ENCODE results near the gene PHACTR2. TPM values are rescaled to one million over a fixed set of nuclear protein-coding genes. Genes with fewer than 3 reads are reported as not detected.

Gene PHACTR2
- total RNA-seq, 1 donor from 2014 or later, result 44.7 TPM

DNA sequence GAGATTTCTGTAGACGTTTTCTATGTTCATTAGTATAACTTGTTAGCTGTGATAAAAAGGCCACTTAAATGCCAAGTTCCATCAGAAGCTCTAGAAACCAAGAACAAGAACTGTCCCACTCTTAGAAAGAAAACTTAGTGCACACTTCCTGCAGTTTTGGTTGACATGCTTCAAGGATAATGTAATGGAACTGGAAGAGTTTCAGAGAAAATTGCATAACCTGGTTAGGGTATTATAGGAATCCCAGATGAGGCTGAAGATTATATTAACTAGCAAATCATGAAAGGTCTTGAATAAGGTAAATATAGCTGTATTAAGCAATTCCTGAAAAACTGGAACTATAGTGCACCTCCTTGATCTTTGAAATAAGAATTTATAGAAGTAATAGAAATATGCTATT, 1.8 kb upstream of the PHACTR2 start:
- Histone ChIP-seq H3K36me3 (ENCODE audit: insufficient read depth, low read length) (no peaks in the 10 kb centered on the region), H3K9ac (ENCODE audit: low read length) (no peak overlapping the region), H3K4me1 (ENCODE audit: insufficient read depth, low read length) (peaks cover 24% of the 10 kb centered on the region), H2AFZ (ENCODE audit: low read depth, low read length) (no peak overlapping the region), H3K27ac (ENCODE audit: low read depth, low read length) (no peak overlapping the region), H3K4me3 (ENCODE audit: insufficient read depth, low read depth, low read length) (no peak overlapping the region), H4K20me1 (ENCODE audit: insufficient read depth, low read length) (no peaks in the 10 kb centered on the region), H3K4me2 (ENCODE audit: low read length) (no peak overlapping the region), H3K27me3 (ENCODE audit: insufficient read depth, low read length) (no peaks in the 10 kb centered on the region), H3K9me3 (ENCODE audit: insufficient read depth, low read depth, low read length) (no peaks in the 10 kb centered on the region), H3K79me2 (ENCODE audit: insufficient read depth, low read length) (peaks cover 28% of the 10 kb centered on the region)
- H3K4me1 Mint-ChIP-seq (ENCODE audit: low read depth, unreplicated experiment), result peaks cover 36% of the 10 kb centered on the region
- H3K4me3 Mint-ChIP-seq (ENCODE audit: unreplicated experiment), result no peak overlapping the region
- H3K36me3 Mint-ChIP-seq (ENCODE audit: low read depth, unreplicated experiment), result no peaks in the 10 kb centered on the region
- H3K27me3 Mint-ChIP-seq (ENCODE audit: low read depth, unreplicated experiment), result no peaks in the 10 kb centered on the region
- H3K9me3 Mint-ChIP-seq (ENCODE audit: unreplicated experiment), result peaks cover 2% of the 10 kb centered on the region
- TF ChIP-seq EZH2 (IDR thresholded peaks at IDR 0.05; ENCODE audit: insufficient read depth, low read length), result no peak
- no peak for TF ChIP-seq CTCF (IDR thresholded peaks at IDR 0.05; ENCODE audit: insufficient read depth, low read depth, low read length)
- peak; percentile 53 for DNase-seq (ENCODE audit: low read depth)
- peak; percentile 34 for FAIRE-seq
- H3K27ac Mint-ChIP-seq (ENCODE audit: unreplicated experiment), result no peak overlapping the region

- Mint-ChIP-seq H3K27ac (ENCODE audit: unreplicated experiment) (no peak overlapping the region), H3K4me3 (ENCODE audit: unreplicated experiment) (no peak overlapping the region), H3K9me3 (ENCODE audit: unreplicated experiment) (peaks cover 4% of the 10 kb centered on the region), H3K36me3 (ENCODE audit: low read depth, unreplicated experiment) (no peaks in the 10 kb centered on the region), H3K4me1 (ENCODE audit: low read depth, unreplicated experiment) (peaks cover 37% of the 10 kb centered on the region), H3K27me3 (ENCODE audit: low read depth, unreplicated experiment) (no peaks in the 10 kb centered on the region)
- H3K27ac ChIP-seq (ENCODE audit: low read depth, low read length), result no peak overlapping the region
- no peak for TF ChIP-seq CTCF (IDR thresholded peaks at IDR 0.05; ENCODE audit: insufficient read depth, low read depth, low read length)
- no peaks in the 10 kb centered on the region for H3K27me3 ChIP-seq (ENCODE audit: insufficient read depth, low read length)
- H3K4me3 ChIP-seq (ENCODE audit: insufficient read depth, low read depth, low read length), result no peak overlapping the region
- FAIRE-seq, result no peak
- no peak overlapping the region for H2AFZ ChIP-seq (ENCODE audit: low read depth, low read length)
- H3K9me3 ChIP-seq (ENCODE audit: insufficient read depth, low read depth, low read length), result no peaks in the 10 kb centered on the region
- DNase-seq (ENCODE audit: low read depth), result no peak
- H3K9ac ChIP-seq (ENCODE audit: low read length), result no peak overlapping the region
- H3K4me1 ChIP-seq (ENCODE audit: insufficient read depth, low read length), result peaks cover 24% of the 10 kb centered on the region
- H3K79me2 ChIP-seq (ENCODE audit: insufficient read depth, low read length), result peaks cover 34% of the 10 kb centered on the region
- H4K20me1 ChIP-seq (ENCODE audit: insufficient read depth, low read length), result no peaks in the 10 kb centered on the region
- no peaks in the 10 kb centered on the region for H3K36me3 ChIP-seq (ENCODE audit: insufficient read depth, low read length)
- H3K4me2 ChIP-seq (ENCODE audit: low read length), result no peak overlapping the region
Observed at GRCh38 chr6:143676437-143677045, 1.2 kb upstream of the PHACTR2 start.

GRCh38 chr6:143677577-143677890, 231 bp upstream of the PHACTR2 start:
- no peak for FAIRE-seq
- Mint-ChIP-seq H3K4me3 (ENCODE audit: unreplicated experiment) (peak overlapping the region; percentile 70), H3K27me3 (ENCODE audit: low read depth, unreplicated experiment) (no peaks in the 10 kb centered on the region), H3K36me3 (ENCODE audit: low read depth, unreplicated experiment) (peaks cover 1% of the 10 kb centered on the region), H3K27ac (ENCODE audit: unreplicated experiment) (no peak overlapping the region), H3K9me3 (ENCODE audit: unreplicated experiment) (peaks cover 9% of the 10 kb centered on the region), H3K4me1 (ENCODE audit: low read depth, unreplicated experiment) (peaks cover 37% of the 10 kb centered on the region)
- no peaks in the 10 kb centered on the region for H3K27me3 ChIP-seq (ENCODE audit: insufficient read depth, low read length)
- peak overlapping the region; percentile 96 for H3K4me2 ChIP-seq (ENCODE audit: low read length)
- TF ChIP-seq CTCF (IDR thresholded peaks at IDR 0.05; ENCODE audit: insufficient read depth, low read depth, low read length) (no peak), EZH2 (IDR thresholded peaks at IDR 0.05; ENCODE audit: insufficient read depth, low read length) (no peak)
- no peaks in the 10 kb centered on the region for H4K20me1 ChIP-seq (ENCODE audit: insufficient read depth, low read length)
- H3K27ac ChIP-seq (ENCODE audit: low read depth, low read length), result peak overlapping the region; percentile 86
- peak overlapping the region; percentile 21 for H3K4me3 ChIP-seq (ENCODE audit: insufficient read depth, low read depth, low read length)
- no peak for DNase-seq (ENCODE audit: low read depth)
- peak overlapping the region; percentile 90 for H3K9ac ChIP-seq (ENCODE audit: low read length)
- H3K9me3 ChIP-seq (ENCODE audit: insufficient read depth, low read depth, low read length), result no peaks in the 10 kb centered on the region
- no peak overlapping the region for H2AFZ ChIP-seq (ENCODE audit: low read depth, low read length)
- no peaks in the 10 kb centered on the region for H3K36me3 ChIP-seq (ENCODE audit: insufficient read depth, low read length)
- peaks cover 43% of the 10 kb centered on the region for H3K79me2 ChIP-seq (ENCODE audit: insufficient read depth, low read length)
- peaks cover 24% of the 10 kb centered on the region for H3K4me1 ChIP-seq (ENCODE audit: insufficient read depth, low read length)

All from astrocyte (in vitro differentiated cells and primary cell).